ENCODE measurements around the gene ASXL2. TPM values are rescaled to one million over a fixed set of nuclear protein-coding genes. Genes with fewer than 3 reads are reported as not detected.
"Not testable (repeated sequence)": the region's sequence is repeated elsewhere in the genome, so short reads cannot be mapped to it uniquely, and the experiment has no call there.

The ASXL2 gene
- total RNA-seq, 1 donor from 2014 or later: 25.8 TPM

DNA sequence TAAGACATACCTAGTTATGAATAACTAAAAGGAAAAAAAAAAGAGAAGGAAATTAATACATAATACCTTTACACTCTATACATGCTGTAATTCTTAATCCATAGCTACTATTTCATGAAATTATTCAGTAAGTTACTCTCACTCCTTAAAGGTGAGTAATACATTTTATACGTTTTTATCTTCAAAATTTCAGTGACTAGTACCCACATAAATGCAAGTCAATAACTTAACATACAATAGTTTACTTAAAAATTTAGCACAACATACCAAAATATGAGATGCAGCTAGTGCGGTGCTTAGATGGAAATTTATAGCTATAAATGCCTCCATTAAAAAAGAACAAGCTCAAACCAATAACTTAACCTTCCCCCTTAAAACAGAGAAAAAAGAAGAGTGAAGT lies 168.9 kb downstream of the ASXL2 start:
- Histone ChIP-seq H3K9ac (ENCODE audit: low read length) (no peak overlapping the region), H3K27ac (ENCODE audit: low read depth, low read length) (no peak overlapping the region), H3K36me3 (ENCODE audit: insufficient read depth, low read length) (no peaks in the 10 kb centered on the region), H4K20me1 (ENCODE audit: insufficient read depth, low read length) (no peaks in the 10 kb centered on the region), H3K4me2 (ENCODE audit: low read length) (no peak overlapping the region), H3K27me3 (ENCODE audit: insufficient read depth, low read length) (no peaks in the 10 kb centered on the region), H3K9me3 (ENCODE audit: insufficient read depth, low read depth, low read length) (no peaks in the 10 kb centered on the region), H3K79me2 (ENCODE audit: insufficient read depth, low read length) (no peaks in the 10 kb centered on the region), H3K4me3 (ENCODE audit: insufficient read depth, low read depth, low read length) (no peak overlapping the region), H3K4me1 (ENCODE audit: insufficient read depth, low read length) (no peaks in the 10 kb centered on the region), H2AFZ (ENCODE audit: low read depth, low read length) (no peak overlapping the region)
- Mint-ChIP-seq H3K4me1 (ENCODE audit: low read depth, unreplicated experiment) (peaks cover 2% of the 10 kb centered on the region), H3K4me3 (ENCODE audit: unreplicated experiment) (no peak overlapping the region), H3K27me3 (ENCODE audit: low read depth, unreplicated experiment) (peaks cover 9% of the 10 kb centered on the region), H3K36me3 (ENCODE audit: low read depth, unreplicated experiment) (no peaks in the 10 kb centered on the region), H3K9me3 (ENCODE audit: unreplicated experiment) (peaks cover 4% of the 10 kb centered on the region), H3K27ac (ENCODE audit: unreplicated experiment) (no peak overlapping the region)
- TF ChIP-seq EZH2 (IDR thresholded peaks at IDR 0.05; ENCODE audit: insufficient read depth, low read length): no peak
- TF ChIP-seq, protein P1, sequence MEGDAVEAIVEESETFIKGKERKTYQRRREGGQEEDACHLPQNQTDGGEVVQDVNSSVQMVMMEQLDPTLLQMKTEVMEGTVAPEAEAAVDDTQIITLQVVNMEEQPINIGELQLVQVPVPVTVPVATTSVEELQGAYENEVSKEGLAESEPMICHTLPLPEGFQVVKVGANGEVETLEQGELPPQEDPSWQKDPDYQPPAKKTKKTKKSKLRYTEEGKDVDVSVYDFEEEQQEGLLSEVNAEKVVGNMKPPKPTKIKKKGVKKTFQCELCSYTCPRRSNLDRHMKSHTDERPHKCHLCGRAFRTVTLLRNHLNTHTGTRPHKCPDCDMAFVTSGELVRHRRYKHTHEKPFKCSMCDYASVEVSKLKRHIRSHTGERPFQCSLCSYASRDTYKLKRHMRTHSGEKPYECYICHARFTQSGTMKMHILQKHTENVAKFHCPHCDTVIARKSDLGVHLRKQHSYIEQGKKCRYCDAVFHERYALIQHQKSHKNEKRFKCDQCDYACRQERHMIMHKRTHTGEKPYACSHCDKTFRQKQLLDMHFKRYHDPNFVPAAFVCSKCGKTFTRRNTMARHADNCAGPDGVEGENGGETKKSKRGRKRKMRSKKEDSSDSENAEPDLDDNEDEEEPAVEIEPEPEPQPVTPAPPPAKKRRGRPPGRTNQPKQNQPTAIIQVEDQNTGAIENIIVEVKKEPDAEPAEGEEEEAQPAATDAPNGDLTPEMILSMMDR (IDR thresholded peaks at IDR 0.05; ENCODE audit: insufficient read depth, low read depth, low read length): no peak
- DNase-seq (ENCODE audit: low read depth) (no peak), FAIRE-seq (no peak)

DNA sequence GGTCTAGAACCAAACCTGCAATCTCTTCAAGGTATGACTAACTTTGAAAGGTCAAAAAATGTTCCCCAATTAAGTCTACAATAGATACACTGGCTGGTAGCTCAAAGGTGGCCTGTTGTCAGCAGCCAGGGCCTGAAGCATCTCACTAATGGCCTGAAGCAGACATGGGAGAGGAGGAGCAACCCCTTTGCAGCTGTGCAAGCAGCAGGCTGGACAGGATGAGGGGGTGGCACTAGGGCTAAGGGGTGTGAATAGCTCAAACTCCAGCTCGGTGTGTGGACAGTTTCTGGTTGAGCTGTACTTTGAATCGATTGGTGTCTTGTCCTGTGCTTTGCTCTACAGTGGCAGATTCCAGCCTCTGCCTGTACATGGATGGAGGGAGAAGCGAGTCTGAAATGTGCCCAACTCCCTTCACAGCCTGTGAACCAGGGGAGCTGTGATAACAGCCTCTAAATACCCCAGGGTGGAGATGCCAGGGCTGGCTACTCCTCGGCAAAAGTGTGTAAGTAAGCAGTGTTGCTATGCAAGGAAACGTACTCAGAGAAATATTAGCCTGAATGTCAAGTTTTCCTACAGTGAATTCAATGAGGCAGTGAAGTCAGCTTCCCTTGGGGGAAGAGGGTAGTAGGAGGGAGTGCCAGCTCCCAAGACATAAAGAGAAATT lies 170.2 kb downstream of the ASXL2 start:
- TF ChIP-seq EZH2 (IDR thresholded peaks at IDR 0.05; ENCODE audit: insufficient read depth, low read length): no peak
- TF ChIP-seq, protein P1 (IDR thresholded peaks at IDR 0.05; ENCODE audit: insufficient read depth, low read depth, low read length): no peak
- Mint-ChIP-seq H3K36me3 (ENCODE audit: low read depth, unreplicated experiment) (no peaks in the 10 kb centered on the region), H3K27me3 (ENCODE audit: low read depth, unreplicated experiment) (peaks cover 9% of the 10 kb centered on the region), H3K4me3 (ENCODE audit: unreplicated experiment) (no peak overlapping the region), H3K4me1 (ENCODE audit: low read depth, unreplicated experiment) (peaks cover 2% of the 10 kb centered on the region), H3K27ac (ENCODE audit: unreplicated experiment) (no peak overlapping the region), H3K9me3 (ENCODE audit: unreplicated experiment) (peaks cover 3% of the 10 kb centered on the region)
- Histone ChIP-seq H2AFZ (ENCODE audit: low read depth, low read length) (no peak overlapping the region), H3K36me3 (ENCODE audit: insufficient read depth, low read length) (no peaks in the 10 kb centered on the region), H4K20me1 (ENCODE audit: insufficient read depth, low read length) (no peaks in the 10 kb centered on the region), H3K27ac (ENCODE audit: low read depth, low read length) (no peak overlapping the region), H3K4me3 (ENCODE audit: insufficient read depth, low read depth, low read length) (no peak overlapping the region), H3K9me3 (ENCODE audit: insufficient read depth, low read depth, low read length) (no peaks in the 10 kb centered on the region), H3K4me1 (ENCODE audit: insufficient read depth, low read length) (no peaks in the 10 kb centered on the region), H3K9ac (ENCODE audit: low read length) (no peak overlapping the region), H3K27me3 (ENCODE audit: insufficient read depth, low read length) (no peaks in the 10 kb centered on the region), H3K79me2 (ENCODE audit: insufficient read depth, low read length) (no peaks in the 10 kb centered on the region), H3K4me2 (ENCODE audit: low read length) (no peak overlapping the region)
- FAIRE-seq: no peak
- no peak for DNase-seq (ENCODE audit: low read depth)

DNA sequence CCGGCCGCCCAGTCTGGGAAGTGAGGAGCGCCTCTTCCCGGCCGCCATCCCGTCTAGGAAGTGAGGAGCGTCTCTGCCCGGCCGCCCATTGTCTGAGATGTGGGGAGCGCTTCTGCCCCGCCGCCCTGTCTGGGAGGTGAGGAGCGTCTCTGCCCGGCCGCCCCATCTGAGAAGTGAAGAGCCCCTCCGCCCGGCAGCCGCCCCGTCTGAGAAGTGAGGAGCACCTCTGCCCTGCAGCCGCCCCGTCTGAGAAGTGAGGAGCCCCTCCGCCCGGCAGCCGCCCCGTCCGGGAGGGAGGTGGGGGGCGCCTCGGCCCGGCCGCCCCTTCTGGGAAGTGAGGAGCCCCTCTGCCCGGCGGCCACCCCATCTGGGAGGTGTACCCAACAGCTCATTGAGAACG lies 172.7 kb downstream of the ASXL2 start:
- H3K4me1 Mint-ChIP-seq (ENCODE audit: low read depth, unreplicated experiment); H3K4me3 Mint-ChIP-seq (ENCODE audit: unreplicated experiment); H3K36me3 Mint-ChIP-seq (ENCODE audit: low read depth, unreplicated experiment): not testable (repeated sequence)

More for the DNA sequence above, 172.7 kb downstream of the ASXL2 start:
- not testable (repeated sequence) for H3K9me3 ChIP-seq (ENCODE audit: insufficient read depth, low read depth, low read length); DNase-seq (ENCODE audit: low read depth); H4K20me1 ChIP-seq (ENCODE audit: insufficient read depth, low read length); H3K36me3 ChIP-seq (ENCODE audit: insufficient read depth, low read length); H3K27me3 ChIP-seq (ENCODE audit: insufficient read depth, low read length); H3K4me2 ChIP-seq (ENCODE audit: low read length); H3K27ac Mint-ChIP-seq (ENCODE audit: unreplicated experiment); H3K27ac ChIP-seq (ENCODE audit: low read depth, low read length); H3K9me3 Mint-ChIP-seq (ENCODE audit: unreplicated experiment); H2AFZ ChIP-seq (ENCODE audit: low read depth, low read length); H3K4me3 ChIP-seq (ENCODE audit: insufficient read depth, low read depth, low read length); H3K79me2 ChIP-seq (ENCODE audit: insufficient read depth, low read length); H3K4me1 ChIP-seq (ENCODE audit: insufficient read depth, low read length); H3K9ac ChIP-seq (ENCODE audit: low read length); FAIRE-seq
- peaks cover 10% of the 10 kb centered on the region for H3K27me3 Mint-ChIP-seq (ENCODE audit: low read depth, unreplicated experiment)

Measured in astrocyte (in vitro differentiated cells and primary cell).